C1 segment of cervical spinal cord (tissue), 14 donors: ENCODE measurements around the gene HIVEP2.

Experiments
- DNase-seq, 14 donors: peaks; one replicate each; lab custom pipeline; 2025; lab: John Stamatoyannopoulos, UW

HIVEP2 gene

DNA sequence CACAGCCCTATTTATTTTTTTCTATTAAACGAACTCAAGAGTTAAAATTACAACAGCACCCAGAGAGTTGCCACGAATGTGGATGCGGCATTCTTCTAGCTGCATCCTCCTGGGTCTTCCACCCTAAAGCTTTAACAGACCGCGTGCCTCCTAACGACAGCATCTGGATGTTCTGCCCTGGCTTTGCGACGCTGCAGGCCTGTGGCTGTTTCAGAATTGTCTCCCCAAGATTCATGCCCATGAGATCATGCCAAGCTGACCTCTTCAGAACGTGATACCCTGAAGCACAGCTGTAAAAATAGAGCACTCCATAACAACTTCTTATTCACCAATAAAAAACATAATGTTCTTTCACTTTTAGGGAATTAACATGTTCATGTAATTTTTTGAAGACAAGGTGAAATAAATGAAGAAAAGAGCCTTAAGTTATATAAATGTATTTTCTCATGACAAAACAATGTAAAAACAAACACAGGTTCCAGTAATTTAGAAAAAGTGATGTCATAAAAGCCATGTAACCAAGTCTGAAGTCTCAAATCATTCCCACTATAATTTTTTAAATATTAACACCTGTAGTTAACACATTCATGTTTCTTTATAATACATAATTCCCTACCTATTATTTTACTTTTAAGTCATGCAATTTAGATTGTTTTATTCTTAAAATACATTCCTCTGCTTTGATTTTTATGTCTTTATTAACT lies 26.5 kb downstream of the HIVEP2 start:
- DNase-seq, result no peak

DNA sequence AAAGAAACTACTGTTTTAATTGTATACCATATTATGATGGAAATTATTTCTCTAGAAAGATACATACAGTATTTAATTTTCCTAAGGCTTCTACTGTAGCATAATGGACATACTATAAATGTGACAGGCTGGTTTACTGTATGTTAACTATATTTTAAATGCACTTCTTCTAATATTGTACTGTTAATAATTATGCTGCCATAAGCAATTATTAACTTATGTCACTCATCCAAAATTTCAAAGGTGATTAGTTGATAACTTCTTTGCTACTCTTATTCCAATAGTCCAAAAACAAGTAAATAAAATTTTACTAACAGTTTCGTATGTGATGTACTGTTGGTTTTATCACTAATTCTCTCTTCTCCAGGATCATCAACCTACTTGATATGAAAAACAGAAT lies 28.1 kb downstream of the HIVEP2 start:
- DNase-seq, result no peak

DNA sequence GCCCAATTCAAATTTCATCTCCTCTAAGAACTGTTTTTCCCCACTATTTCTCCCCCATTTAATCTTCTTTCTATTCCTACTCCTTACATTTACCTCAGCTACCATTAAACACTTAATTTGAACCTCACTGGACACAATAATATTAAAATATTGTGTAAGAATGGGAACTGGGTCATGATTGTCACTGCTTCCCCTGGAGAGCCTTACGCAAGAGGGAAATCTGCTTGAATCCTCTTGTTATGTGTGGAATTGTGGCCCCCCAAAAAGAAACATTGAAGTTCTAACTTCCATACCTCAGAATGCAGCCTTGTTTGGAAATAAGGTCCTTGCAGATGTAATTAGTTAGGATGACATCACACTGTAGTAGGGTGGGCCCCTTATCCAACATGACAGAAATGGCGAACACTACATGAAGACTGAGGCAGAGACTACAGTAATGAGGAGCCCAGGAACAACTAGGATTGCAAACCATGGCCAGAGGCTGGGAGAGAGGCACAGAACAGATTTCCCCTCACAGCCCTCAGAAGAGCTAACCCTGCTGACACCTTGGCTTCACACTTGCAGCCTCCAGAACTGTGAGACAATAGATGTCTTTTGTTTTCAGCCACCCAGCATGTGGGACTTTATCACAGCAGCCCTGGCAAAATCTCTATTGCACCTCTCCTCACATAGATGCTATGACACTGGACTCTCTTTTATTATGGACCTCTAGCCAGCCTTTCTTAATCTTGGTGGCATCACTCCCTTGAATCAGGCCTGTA lies 29.9 kb downstream of the HIVEP2 start:
- no peak for DNase-seq

DNA sequence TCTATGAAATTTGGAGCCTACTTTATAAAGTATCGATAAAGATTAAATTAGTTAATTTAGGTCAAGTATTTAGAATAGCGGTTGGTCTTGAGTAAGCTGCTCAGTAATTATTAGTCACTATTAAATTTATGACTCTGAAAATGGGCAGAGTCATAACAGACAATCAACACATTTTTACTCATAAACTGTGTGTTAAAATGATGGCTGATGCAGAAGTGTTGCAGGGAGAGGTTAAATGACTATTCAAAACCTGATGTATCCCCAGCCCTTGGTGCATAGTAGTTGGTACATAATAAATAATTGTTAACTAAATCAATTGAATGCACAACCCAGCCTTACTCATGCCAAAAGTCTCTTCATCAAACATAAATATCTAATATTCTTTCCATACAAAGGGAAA lies 30.6 kb downstream of the HIVEP2 start:
- DNase-seq, result no peak

DNA sequence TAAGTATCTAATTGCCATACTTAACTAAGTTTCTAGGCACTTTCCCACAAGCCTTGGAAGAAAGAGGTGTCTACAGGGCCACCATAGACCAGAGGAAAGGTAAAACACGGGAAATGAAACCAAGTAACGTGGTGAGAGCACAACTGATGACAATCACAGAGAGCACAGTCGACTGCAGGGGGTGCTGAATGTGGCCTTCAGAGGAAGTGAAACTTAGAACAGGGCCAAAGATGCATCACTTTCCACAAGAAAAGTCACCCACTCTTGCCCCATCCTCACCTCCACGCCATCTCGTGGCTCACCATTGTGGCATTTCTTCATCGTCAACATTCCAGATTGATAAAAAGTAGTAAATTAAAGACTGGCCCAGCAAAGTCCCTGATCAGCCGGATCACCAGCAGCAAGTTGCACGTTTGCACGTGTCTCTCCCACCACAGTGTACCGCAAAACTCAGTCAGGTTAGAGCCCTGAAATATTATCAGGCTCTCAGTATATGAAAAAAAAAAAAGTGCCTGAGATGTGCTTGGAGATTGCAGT lies 31.4 kb downstream of the HIVEP2 start:
- DNase-seq, result peak in 3 of 14 donors; percentile 12 to 36 (median 28)

DNA sequence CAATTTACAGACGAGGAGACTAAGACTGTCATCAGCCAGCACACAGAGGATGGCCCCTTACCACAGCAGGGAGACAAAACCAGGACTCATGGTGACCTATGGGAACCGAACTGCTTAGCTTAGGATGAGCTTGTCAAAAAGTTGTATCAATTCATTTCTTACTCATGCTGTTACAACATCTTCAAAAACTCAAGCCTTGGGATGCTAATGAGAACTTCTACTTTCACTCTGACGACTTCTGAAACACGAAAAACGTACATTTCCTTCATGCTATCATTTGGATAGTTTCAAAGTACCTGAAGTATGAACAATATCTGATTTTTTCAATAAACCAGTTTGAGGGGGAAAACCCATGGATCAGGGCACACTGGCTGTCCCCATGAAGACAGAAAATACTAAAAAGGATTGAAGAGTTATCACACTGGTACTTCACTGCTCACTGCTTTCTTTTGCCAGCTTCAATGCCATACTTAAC lies 31.9 kb downstream of the HIVEP2 start:
- DNase-seq, result no peak

DNA sequence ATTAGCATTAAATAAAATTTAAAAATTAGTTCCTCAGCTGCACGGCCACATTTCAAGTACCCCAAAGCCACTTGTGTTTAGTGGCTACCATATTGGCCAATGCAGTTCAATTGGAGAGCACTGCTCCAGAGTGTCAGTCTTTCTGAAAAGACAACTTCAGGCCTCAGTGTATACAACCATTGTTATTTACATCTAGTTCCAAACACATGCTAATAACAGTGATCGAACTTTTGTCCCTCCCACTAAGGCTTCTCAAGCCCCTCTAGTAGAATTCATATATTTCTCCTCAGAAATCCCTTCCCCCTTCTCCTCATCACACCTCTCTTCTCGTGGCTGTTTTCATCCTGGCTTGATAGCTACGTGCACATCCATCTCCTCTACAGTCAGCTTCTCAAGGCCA lies 32.9 kb downstream of the HIVEP2 start:
- DNase-seq, result no peak

DNA sequence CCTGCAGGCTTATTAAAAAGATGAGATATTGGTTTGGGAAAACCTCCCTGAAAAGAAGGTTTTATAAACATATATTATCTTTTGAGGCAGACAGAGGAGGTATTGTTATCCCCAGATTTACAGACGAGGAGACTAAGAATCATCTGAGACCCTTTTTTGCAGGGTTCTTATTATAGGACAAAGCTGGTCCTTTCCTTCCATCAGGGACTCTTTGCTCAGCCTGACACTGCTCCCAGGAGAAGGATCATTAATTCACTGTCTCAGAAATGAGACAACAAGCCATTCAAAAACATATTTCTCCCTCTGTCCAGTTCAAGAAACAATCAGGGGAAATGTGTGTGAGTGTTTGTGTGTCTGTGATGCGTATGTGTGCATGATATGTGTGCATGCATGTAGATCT lies 33.5 kb downstream of the HIVEP2 start:
- no peak for DNase-seq

DNA sequence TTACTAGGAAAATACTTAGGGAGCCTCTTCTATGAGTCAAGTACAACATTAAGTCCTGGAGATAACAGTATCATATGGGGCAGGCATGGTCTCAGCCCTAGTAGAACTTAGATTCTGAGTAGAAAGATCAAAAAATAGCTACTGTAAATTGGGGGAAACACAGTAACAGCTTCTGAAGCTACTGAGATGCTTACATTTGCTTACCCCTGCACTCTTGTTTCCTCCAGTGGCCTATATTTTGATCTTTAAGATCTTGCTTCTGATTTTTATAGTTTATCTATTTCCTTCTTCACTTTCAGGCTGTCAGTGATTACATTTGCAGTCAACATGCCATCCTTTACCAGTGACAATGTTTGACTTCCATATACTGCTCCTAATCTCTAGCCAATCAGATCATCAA lies 35.3 kb downstream of the HIVEP2 start:
- no peak for DNase-seq

DNA sequence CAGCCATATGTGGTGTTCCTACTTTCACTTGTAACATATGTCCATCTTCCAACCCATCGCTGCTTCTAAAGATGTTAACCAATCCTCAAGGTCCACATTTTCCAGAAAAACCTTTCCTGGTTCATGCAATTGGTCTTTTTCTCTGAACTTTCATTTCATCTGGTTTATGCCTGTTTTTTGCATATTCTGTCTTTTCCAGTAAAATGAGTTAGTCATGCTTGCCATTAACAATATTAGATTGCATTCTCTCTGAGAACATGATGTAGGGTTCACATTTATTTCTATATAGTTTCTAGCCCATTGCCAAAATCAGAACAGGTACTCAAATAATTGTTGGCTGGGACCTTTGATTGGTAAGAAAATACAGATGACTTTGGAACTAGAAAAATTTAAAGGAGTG lies 36.7 kb downstream of the HIVEP2 start:
- no peak for DNase-seq

DNA sequence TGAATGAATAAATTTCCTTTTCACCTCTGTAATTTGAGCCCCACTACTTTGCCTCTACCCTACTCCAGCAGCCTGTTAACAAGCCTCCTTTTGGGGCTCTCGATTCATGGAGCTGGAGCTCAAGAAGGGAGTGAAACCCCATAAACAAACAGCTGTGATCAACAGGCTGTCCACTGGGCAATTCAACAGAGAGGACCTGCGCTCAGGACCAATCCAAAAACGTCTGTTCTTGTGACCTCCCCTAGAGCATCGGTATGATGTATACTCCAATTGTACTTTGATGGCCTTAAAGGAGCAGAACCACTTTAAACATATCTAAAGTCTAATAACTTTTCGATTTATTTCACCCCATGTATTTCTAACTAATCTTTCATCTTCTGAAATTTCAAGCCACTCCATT lies 37.4 kb downstream of the HIVEP2 start:
- no peak for DNase-seq

DNA sequence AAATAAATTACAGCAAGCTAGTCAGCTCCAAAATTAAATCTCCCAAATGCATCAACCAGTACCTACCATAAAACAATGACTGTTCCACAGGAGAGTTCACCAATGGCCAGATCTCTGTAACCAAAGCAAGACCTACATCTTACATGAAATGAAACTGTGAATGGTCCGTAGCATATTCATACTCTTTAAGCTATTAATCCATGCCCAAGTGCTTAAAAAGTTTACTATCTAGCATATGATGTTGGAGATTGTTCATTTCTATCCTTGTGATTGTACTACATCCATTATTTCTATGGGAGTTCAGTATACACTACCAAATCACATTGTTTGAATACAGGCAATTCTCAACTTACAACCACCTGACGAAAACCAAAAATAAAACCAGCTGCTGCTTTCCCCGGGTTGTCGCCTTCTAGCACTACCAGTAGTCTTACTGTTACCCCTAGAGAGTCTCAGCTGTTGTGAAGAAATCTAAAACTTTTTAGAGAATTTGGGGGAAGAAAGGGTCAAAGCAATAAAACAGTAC lies 38.0 kb downstream of the HIVEP2 start:
- no peak for DNase-seq

DNA sequence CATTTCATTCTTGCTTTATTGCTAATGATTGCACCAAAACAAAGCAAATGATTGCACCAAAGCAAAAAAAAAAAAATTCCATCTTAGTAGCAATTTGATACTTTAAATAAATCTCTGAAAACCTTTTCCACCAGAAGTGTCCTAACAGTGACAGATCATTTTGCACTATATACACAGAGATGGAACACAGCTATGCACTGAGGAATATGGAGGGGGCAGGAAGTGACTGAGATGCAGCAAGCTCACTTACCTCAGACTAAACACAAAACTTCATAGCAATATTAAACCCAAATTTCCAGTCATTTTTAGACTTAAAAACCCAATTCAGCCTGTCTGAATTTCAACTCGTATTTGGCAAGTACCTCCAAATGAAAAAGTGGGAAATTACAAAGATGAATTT lies 41.2 kb downstream of the HIVEP2 start:
- DNase-seq, result no peak

DNA sequence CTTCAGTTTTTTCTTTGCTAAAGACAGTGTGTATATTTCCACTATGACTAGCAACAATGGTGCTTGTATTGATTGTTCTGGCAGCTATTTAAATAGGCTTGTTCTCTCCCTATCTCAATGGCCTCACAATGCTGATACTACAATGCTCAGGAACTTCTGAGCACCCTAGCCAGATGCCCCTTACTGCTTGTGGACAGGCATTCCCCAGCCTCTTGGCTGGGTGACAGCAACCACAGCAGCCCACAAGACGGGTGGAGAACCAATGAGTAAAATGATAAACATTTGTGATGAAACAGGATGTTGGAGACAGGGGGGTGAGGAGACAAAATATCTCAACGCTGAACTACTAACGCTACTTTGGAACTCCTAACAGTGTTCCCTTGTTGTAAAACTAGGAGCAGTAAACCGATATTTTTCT lies 42.3 kb downstream of the HIVEP2 start:
- peak in 3 of 14 donors; percentile 28 to 36 (median 31) for DNase-seq

DNA sequence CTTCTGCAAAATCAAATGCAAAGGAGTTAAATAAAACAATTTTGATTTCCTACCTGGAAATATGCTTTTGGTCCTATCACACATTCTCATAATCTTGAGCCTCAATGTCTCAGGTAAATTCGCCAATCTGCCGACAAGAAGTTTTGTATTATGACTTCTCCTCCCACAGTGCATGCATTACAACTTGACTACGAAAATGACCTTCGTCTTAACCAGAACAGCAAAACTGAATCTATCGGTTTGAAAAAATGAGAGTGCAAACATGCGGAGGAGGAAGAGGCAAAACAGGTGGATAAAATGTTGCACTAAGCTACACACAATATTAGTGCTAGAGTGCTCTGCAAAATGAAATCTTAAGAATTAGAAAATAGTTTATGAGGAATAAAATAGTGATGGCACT lies 43.4 kb downstream of the HIVEP2 start:
- no peak for DNase-seq

DNA sequence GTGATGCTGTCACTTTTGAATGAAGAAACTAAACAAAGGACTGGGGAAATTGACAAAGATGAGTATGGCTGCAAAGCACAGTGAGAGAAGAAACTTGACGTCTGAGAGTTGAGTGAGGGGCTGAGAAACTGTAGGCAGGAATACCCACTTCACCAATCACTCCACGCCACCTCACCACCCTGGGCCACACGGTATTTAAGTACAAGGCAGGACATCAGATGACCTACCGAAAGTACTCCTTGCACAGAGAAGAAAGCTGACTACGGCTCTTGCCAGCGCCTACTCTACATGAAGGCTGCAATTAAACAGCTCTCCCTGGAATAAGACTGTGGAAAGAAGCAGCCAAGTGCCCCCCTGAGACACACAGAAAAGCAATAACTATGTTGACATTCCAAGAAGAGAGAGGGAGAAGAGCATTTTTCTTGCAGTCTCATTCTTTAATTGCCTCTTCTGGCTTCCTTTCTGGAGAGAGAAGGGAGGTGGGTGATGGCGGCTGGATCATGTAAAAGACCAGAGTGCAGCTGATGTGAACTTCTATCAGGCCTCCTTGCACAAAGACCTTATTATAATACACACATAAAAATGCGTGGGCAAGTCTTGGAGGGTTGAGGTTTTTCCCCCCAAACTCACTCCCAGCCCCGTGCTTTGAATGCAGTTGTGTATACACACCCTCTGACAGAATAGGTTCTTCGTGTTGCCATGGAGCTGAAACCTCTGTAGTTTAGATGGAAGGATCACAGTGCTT lies 44.6 kb downstream of the HIVEP2 start:
- DNase-seq, result peak in 1 of 14 donors; percentile 76

DNA sequence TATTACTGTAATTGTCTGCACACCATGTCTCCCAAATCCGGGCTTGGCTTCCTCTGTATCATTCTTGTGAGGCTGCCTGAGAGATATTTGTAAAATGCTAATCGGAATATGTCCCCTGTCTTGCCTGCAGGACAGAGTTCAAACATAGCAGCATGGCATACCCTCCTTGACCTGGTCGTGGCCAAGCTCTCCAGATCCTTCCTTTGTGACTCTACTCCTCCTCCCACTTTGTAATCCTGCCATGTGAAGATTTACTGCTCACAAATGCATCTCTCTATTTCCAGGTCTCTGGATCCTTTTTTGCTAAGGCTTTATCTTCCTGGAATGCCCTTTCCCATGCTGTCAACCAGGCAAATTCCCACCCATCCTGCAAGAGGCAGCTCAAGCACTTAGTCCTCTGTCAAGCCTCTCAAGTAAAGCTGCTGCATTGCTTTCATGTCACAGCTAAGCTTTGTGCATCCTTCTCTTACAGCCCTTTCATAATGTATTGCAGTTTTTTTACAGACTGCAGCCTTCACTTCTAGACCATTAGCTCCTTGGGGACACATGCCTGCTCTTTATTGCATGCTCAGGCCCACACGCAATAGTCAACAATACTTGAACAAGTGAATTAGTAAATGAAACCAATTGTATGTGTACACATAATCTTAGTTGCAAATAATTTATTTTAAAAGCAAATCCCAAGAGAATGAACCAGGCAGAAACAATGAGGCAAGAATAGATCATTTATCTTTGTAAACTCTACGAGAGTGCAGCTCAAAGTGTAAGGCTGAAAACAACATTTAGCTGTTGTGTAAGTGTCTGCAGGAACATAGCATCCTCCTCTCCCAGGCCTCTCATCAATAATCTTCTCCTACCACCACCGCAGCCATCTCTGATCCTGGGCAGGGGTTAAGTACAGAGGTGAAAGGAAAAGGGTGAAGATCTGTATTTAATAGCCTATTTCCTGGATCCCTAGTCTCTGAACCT lies 45.8 kb downstream of the HIVEP2 start:
- no peak for DNase-seq

DNA sequence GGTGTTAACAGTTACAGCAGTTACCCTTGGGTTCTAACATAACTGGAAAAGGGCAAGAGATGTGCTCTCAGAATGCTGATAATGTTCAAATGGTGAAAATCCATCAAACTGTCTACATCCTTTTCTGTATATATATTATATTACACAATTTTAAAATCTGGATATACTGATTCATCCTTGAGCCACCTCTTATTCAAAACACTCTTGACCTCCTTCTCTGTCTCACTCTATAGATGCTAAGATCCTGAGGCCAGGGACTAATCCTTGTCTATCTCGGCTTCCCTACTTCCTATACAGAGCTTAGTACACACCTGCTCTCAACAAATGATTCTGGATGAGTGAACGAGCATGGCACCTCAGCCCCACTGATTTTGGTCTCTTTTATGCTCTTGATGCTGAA lies 47.3 kb downstream of the HIVEP2 start:
- DNase-seq, result no peak

DNA sequence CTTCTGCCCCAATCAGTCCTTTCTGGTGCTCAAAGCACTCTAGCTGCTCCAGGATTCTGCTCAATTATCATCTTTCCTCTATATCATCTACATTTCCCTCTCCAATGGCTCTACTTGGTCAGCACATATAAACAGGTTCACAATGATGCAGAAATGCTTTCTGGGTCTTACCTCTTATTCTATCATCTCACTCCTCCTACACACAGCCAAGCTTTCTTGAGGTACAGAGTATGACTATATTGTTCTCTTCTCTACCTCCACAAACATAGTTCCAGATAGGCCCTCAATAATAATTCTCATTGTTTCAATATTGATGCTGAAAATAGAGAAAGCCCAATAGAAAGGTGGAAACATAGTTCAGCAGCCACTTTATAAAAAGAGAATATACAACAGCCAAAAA lies 48.2 kb downstream of the HIVEP2 start:
- no peak for DNase-seq

DNA sequence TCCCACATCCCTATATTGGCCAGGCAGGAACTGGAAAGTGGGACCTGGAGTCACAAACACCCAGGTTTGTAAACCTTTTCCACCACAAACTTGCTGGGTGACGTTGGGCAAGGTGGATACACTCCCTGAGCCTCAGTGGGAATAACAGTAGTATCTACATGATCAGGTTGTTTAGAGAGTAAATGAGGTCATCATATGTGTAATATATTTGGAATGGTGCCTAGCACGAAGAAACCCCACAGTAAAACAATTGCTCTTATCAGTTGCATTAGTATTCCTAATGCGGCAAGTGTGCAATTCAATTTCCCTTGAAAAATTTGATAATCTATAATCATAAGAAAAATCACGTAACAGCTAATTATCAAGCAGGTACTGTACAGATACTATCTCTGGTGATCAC lies 51.9 kb downstream of the HIVEP2 start:
- DNase-seq, result no peak
